ENCODE results near the gene HECW1.

Gene HECW1

DNA sequence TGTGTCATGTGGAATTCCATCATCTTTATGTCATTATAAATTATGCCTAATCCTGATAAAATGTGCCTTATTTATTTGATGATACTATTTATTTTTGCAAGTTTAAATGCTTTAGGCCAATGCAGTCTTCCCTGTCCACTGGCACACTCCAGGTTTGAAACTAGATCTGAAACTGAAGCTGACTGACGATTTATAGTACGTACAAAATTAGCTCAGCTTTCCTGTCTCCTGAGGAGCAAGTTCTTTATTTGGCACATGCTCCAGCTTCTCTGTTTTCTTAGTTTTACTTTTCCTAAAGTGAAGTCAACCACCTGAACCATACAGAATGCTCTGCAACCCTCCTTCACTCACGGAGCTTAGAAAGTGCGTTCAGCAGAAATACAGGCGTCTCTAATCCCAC, 164.1 kb downstream of the HECW1 start:
- no peak for DNase-seq

DNA sequence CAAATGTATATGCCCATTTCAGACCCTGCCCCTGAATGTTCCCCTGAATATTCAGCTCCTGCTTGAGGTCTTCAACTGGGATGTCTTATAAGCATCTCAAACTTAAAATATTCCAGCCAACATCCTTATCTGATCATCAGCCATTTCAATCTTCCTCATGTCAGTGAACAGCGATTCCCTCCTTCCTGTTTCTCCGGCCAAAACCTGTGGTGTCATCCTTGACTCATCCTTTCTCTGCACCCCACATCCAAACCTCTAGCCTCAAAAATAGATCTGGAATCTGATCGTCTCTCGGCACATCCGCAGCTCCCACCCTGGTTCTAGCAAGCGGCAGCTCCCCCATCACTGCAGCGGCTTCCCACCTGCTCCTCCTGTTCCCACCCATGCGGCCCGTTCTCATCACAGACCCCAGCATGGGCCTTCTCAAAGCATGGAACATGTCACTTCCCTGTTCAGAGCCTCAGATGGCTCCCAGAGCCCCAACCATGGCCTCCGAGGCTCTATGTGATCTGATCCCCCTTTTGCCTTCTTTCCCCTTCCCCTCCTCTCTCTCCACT, 165.7 kb downstream of the HECW1 start:
- no peak for DNase-seq

DNA sequence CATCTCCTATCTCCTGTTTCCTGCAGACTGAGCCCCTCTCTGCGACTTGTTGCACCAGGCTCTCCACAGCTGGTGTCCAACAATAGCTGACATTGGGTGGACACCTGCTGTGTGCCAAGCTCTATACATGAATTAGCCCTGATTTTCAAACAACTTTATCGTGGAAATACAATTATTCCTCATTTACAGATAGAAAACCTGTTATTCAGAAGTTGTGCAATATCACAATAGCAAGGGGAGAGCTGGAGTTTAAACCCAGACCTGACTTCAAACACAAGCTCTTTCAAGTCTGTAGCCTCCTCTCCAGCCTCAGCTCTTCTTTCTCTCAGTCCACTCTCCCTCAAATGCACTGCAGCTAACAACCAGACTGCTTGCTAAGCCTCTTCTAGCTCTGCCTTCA, 168.8 kb downstream of the HECW1 start:
- DNase-seq = no peak

DNA sequence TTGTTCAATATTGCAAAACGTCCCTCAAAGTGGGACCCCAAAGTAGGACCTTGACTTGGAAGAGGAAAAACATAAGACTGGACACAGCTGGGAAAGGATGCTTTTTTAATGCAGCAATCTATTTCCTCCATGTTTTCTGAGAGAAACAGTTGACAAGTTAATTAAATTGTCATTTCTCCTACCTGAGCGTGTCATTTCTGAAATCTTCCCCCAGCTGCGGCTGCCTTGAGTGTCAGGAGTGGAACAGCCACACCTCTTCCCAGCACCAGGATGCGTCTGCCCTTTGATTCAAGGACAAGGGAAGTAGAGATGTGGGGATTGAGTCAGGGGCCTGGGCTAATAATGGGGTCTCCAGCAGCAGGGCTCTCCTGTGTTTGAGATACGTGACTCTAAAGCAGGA, 171.3 kb downstream of the HECW1 start:
- DNase-seq = no peak

DNA sequence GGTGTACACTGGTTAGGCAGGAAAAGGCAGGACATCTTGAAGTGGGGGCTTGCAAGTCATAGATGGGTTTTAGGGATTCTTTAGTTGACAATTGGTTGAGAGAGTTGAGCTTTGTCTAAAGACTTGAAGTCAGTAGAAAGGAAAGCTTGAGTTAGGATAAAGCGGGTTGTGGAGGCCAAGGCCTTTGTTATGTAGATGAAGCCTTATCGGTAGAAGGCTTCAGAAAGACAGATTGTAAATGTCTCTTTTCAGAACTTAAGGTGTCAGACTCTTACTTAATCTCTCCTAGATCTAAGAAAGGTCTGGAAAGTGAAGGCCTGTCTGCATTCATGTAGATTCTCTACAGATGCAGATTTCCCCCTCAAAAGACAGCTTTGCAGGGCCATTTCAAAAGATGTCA, 177.4 kb downstream of the HECW1 start:
- no peak for DNase-seq

DNA sequence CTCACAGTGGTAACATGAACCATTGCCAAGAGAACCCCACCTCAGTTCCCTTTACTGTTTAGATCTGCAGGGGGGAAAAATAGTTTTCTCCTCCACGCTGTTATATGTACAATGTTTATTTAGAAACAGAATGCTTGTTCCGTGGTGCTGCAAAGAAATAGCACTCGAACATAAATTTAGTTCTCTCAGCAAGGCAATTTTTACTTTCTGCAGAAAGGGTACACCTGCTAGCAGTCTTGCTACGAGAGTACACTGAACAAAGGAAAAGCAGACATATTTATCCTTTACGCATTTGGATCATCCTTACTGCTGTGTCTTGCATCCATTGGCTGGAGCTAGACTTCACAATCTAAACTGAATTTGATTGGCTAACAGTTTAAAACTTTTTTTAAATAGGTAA, 178.5 kb downstream of the HECW1 start:
- DNase-seq = no peak

DNA sequence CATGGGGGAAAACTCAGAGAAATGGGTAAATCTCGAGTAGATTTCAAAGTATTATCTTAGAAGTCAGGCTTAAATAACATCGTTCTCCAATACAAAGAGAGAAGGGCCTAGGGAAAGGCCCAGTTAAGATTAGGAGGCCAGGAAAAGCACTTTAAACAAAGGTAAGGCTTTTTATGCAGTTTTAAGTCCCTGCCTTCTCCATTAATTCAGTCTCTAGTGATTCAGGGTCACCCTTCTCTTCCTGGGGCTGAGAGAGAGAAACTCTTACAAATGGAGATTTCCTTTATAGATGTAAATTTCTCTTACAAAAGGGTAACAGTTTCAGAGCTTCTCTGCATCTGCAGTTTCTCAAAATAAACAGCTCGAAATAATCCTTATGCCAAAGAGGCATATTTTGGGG, 179.3 kb downstream of the HECW1 start:
- no peak for DNase-seq

DNA sequence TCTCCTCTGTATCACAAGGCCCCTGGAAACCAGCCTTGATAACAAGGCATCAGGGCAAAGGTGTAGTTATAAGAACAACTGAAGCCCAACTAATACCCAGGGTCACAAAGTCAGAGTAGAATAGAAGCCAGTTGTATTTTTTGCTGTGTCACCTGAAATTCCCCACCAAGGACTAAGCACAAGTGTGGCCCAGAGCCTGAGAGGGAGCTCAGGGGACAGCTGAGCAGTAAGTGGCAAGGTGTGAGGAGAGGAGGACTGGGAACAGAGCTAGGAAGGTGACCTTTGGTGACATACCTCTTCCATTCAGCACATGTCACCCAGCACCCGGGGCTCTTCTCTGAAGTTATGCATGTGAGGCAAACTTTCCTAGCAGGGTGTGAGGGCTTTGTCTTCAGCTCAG, 179.9 kb downstream of the HECW1 start:
- no peak for DNase-seq

DNA sequence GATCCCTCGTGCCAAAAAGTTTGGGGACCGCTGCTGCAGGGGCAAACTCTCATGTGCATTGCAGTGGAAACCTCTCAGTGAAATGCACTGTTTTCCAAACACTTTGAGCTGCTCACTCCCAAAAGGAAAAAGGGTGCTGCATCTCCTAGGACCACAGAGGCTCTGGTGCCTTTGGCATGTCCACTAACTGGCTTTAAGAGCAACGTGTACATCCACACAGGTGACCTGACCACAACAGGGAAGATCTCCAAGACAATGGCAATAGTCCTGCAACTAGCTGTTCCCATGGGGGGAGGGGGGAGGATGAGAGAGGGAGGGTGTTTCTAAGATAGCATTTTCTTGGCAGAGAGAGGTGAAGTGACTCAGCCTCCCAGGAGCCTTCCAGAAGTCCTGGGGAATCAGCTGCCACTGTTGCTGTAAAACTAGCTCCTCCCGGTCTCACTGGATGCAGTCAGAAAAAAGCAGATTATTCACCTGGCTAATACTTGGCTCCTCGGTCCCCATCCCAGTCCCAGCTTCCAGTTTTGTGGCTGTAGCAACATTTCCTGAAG, 181.7 kb downstream of the HECW1 start:
- DNase-seq = no peak

DNA sequence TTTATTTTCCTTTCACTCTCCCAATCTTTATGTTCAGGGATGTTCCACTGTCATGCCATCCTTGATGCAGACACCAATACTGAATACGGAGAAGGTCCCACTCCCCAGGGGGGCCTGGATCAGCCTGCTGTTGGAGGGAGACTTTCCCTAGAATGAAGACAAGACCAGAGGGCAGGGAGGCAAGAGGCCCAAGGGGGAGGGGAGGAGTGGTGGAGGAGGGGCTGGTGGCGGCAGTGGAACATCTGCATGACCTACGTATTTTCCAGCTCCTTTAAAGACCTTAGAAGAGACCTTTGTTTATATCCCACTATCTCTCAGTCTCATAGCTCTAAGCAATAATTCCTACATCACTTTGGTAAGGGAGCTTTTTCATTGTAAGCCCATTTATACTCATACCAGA, 183.0 kb downstream of the HECW1 start:
- no peak for DNase-seq

DNA sequence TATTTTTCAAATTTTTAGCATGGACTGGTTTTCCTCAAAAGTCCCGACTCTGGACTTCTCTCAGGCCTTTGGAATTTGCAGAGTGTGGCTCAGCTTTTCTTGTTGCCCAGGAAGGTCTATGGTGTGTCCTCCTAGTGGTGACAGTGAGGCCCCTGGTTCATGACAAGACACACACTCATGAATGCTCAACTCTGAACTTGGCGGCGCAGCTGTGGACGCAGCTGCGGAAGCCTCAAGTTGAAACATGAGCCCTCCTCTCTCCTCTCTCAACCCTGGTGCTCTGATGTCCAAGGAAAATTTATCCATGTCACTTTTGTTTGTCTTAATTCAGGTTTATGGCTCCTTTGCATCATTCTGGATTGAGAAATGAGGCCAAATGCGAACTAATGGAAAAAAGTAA, 183.9 kb downstream of the HECW1 start:
- no peak for DNase-seq

DNA sequence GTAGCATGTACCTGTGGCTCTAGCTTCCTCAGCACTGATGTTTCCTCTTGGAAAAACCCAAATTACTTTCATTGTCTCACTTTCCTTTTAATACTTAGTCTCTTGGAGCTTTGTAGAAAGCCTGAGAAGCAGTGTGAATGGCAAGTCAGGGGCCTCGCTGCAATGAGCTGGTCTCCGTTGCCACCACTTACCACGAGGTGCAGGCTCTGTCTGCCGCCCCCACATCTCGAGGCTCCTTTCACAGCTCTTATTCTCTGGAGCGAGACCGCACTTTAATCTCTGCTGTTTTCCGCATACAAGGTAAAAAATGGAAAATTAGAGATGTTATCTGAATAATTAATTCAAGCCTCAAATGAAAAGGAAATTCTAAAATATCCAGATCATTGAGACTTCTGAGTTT, 186.2 kb downstream of the HECW1 start:
- no peak for DNase-seq

DNA sequence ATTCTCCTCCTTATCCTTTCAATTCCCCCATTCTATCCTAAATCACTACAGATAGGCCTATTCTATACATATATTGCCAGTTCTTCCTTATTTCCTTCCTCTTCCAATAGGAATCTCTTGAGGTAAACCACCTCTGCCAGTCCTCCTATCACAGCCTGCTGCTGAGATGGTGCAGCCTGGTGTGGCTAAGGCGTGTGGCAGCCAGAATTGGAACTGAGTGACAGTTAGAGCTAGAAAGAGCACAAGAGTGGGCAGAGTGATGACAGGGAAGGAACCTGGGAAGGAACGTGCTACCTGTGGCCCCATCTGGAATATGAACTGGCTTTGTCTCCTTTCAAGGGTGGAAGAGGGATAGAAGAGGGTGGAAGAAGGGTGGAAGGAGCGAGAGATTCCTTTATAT, 187.7 kb downstream of the HECW1 start:
- DNase-seq = no peak

DNA sequence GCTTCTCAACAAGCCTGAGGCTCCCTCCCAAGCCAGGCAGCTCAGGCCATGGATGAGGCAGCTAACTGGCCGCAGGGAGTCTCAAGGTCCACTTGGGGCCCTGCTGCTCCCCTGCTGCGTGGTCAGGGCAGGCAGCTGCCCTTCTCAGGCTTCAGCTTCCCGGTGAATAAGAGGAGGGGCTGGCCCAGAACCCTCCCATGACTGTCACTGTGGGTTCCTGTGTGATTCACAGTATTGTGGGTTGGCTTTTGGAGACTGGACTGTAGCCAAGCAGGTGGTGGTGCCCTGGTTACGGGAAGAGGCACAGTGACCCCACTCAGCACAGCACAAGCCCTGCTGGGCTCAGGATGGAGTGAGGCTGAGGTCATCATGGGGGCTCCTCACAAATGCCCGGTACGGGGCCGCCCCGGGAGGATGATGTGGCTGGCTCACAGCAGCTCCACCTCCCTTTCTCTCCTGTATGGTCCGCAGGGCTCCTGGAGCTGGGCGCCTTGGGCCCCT, 189.8 kb downstream of the HECW1 start:
- peak; percentile 22 for DNase-seq

DNA sequence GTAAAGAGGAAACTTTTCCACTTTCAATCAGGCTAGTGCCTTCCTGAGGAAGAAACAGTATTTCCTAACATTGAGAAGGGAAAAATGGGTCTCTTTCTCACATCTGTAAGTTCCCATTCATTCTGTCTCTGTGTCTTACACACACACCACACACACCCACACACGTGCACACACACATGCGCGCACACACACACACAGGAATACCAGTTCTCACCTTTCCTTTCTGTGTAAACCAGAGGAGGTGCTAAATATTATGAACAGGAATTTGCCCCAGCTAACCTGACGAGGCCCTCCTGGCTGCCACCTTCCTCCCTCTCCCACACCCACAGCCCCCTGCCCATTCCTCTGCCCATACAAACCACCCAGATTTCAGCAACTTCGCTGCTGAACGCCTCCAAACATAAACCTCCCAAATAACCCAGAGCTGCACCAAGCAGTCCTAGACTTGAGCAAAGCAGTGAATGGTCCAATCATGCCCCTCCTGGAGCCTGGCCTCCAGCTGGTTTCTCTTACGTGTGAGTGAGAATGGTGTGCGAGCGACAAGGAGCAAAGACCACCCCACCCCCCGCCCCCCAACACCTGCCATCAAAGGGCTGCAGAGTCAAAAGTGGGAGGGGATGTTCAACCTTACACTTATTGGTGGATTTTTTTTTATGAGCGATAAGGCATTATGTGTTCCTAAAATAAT, 190.5 kb downstream of the HECW1 start:
- DNase-seq = no peak

DNA sequence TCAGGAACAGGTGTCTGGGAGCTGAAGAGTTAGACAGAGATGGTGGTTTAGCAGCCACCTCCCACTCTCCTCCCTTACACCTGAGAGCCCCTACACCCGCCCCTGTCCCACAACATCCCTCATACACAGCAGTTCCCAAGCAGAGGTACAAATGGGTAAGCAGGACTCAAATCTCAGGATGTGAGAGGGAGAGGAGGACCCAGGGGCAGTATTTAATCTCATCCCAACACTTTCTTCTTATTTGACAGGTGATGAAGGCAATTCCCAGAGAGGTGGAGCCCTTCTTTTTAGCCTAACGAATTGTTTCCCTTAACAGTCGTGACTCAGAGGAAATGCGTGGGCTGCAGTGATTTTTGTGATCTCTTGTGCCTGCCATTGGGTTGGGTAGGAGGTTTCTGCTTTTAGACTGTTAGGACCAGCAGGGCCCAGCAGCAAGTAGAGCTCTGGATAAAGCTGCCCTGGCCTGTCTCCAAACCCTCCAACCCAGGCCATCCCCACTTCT, 191.3 kb downstream of the HECW1 start:
- DNase-seq = no peak

DNA sequence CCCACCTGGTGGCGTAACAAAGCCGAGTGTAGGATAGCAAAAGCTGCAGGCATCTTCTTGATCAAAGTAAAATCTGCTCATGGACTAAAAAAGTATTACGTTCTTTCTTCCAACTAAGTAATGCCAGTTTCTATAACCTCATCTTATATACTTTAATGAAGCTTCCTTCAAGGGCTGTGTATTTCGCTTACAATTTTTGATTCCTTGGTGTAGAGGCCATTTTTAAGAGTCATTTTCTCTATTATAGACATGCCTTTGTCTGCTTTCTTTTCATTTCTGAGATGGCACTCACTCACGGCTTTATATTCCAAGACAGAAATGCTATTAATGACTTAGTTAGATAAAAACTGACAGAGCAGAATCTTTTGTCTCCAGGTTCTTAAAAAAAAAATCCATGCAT, 194.0 kb downstream of the HECW1 start:
- DNase-seq = no peak

DNA sequence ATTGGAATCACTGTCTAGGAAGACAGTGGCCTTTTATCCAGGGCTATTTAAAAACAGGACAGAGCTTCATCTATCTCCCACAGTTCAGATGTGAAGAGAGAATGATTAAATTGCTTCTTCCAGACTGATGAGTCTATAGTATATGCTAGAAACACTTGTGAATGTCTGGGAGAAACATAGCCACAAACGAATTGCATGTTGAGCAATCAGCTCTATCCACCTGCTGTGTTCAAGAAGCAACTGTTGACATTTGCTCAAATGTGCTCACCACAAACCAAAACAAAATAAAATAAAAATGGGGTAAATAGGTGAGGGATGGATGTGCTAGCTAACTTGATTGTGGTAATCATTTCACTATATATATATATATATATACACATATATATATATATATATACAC, 195.1 kb downstream of the HECW1 start:
- DNase-seq = no peak

DNA sequence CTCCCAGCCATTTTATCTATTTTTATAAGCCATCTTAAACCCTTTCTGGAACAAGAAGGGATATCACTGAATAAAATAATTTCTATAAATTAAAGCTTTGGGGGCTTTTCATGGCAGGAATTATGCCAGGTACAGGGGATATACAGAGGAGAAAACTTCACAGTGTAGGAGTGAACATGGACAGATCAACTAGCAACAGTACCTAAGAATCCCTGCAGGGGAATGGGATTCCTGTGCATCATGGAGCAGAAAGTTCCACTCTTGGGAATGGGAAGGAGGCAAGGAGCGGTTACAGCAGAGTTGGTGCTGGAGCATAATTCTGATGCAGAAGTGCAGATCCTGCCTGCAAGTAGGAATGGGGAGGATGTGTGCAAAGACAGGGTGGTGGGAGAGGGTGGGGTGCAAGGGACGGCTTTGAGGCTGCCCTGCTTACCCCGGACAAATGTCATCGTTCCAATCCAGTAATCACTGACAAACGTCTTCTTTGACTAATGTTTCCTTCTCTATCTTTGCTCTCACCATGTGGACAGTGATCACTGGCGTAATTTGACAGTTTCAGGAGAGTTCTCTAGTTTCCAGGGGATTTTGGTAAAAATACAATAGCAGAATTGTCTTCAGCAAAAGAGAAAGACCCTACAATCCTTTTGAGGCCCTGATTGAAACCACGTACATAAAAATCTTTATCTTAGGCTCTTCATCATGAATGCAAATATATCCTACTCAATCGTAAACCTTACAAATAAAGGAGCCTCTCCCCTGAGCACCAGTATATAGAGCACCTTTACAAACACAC, 196.7 kb downstream of the HECW1 start:
- no peak for DNase-seq

DNA sequence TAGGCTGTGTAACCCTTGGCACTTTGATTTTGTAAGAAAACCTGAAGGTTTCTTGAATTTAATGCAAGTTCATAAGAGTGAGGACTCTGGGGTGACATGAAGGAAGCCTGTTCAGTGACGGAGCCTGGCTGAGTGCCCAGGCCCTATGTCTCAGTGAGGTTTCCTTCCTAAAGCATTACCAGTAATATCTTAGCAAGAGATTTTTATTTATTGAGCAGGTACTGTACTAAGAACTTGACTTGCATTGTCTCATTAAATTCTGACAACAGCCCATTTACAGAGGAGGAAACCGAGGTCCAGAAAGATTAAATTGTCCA, 197.2 kb downstream of the HECW1 start:
- no peak for DNase-seq

DNA sequence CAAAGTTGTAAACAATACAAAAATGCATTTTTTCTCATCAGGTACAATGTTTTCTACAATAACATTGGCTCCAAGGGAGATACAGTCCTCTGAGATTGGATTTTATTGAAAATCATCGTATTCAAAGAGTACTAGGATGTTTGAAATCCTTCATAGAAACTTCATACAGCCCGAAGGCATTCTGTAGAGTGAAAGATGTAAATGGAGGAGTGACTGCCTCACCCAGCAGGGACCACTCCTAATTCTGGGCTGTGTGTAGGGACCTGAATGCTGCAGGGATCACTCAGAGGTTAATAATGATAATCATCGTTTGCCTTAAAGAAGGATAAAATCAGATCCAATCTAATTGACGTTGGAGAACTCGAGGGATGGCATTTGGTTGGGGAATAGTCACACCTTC, 198.6 kb downstream of the HECW1 start:
- no peak for DNase-seq

DNA sequence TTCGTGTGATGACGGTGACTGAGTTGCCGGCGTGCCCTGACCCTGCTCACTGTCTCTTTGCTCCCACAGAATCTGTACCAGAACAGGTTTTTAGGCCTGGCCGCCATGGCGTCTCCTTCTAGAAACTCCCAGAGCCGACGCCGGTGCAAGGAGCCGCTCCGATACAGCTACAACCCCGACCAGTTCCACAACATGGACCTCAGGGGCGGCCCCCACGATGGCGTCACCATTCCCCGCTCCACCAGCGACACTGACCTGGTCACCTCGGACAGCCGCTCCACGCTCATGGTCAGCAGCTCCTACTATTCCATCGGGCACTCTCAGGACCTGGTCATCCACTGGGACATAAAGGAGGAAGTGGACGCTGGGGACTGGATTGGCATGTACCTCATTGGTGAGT, 199.2 kb downstream of the HECW1 start:
- no peak for DNase-seq

DNA sequence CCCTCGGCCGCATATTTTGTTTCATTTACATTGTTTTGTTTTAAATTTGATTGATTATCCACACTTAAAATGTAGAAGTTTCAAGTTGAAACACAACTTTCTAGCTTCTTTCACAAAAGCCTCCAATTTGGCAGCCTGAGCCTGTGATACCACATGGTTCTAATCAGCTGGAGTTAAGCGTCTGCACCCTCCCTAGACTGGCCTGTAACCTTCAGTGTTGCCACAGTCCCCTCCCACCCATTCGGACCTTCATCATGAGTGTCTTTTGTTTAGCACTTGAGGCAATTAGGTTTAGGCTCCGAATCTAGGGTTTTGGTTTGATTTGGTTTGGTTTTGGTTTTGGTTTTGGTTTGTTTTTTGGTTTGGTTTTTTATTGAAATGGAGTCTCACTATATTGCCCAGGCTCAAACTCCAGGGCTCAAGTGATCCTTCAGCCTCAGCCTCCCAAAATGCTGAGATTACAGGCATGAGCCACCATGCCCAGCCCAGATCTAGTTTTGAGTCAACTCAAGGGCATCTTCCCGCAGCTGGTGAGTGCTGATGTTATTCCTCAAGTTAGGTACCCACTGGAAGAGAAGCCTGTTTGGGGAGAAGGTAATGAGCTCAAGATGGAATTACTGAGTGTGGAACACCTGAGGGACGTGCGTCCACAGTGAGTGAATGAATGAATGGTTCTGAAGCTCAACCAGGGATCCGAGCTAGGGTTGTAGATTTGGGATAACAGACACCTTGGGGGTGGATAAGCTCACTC, 201.4 kb downstream of the HECW1 start:
- DNase-seq = no peak

Measured in NCI-H774 (cell line).